Panc1 (cell line): Measurements from ENCODE around the gene UBC.

Experiments
- CTCF ChIP-seq: fragments of 450-650 bp; IDR thresholded peaks from 2 replicates; pipeline ENCODE4 v1.5.1; 2017; ENCODE audit warnings: mild to moderate bottlenecking
- POLR2AphosphoS5 ChIP-seq: IDR thresholded peaks from 2 replicates; pipeline ENCODE4 v1.6.1; 2012; ENCODE audit warnings: mild to moderate bottlenecking, low read depth, low read length, moderate library complexity
- TCF7L2 ChIP-seq: IDR thresholded peaks from 2 replicates; pipeline ENCODE4 v1.6.1; 2011; ENCODE audit warnings: mild to moderate bottlenecking, low read depth, low read length, inconsistent platforms

- TF ChIP-seq CTCF (no peak), TCF7L2 (peak; percentile 40; the same call in 1 of the 2 replicates), POLR2AphosphoS5 (no peak)
These were observed 38.7 kb downstream of the UBC start for GRCh38 chr12:124875803-124876132.
